ENCODE measurements around the gene RRAGC. TPM values are rescaled to one million over a fixed set of nuclear protein-coding genes. Genes with fewer than 3 reads are reported as not detected.

The RRAGC gene
- total RNA-seq, 1 experiment from 2014 or later: 25.9 TPM

DNA sequence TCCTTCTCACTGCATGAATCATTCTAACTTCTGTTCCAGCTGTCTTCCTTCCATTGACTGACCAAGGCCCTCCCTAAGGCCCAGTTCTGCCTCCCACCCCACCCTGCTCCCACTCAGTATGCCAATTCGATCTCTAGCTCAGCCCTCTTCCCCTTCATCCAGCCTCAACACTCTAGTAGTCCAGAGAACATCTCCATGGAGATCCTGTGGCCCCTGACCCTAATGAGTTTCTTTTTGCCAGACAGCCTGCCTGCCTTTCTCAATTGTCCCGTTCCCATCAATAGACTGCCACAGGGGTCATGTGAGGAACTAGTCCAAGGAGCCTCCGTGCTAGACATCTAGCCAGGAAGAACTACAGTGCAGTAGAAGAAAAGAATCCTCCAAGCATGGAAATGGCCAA lies 26.4 kb downstream of the RRAGC start:
- CTCF ChIA-PET: no interaction called here
- Mint-ChIP-seq H3K27me3 (ENCODE audit: unreplicated experiment) (peaks cover 56% of the 10 kb centered on the region), H3K9me3 (ENCODE audit: low read depth, unreplicated experiment) (no peaks in the 10 kb centered on the region), H3K36me3 (ENCODE audit: insufficient read depth, unreplicated experiment) (peaks cover 5% of the 10 kb centered on the region), H3K27ac (ENCODE audit: unreplicated experiment) (no peak overlapping the region), H3K4me3 (ENCODE audit: low read depth, unreplicated experiment) (no peak overlapping the region), H3K4me1 (ENCODE audit: low read depth, unreplicated experiment) (no peaks in the 10 kb centered on the region)
- TF ChIP-seq, protein P1, sequence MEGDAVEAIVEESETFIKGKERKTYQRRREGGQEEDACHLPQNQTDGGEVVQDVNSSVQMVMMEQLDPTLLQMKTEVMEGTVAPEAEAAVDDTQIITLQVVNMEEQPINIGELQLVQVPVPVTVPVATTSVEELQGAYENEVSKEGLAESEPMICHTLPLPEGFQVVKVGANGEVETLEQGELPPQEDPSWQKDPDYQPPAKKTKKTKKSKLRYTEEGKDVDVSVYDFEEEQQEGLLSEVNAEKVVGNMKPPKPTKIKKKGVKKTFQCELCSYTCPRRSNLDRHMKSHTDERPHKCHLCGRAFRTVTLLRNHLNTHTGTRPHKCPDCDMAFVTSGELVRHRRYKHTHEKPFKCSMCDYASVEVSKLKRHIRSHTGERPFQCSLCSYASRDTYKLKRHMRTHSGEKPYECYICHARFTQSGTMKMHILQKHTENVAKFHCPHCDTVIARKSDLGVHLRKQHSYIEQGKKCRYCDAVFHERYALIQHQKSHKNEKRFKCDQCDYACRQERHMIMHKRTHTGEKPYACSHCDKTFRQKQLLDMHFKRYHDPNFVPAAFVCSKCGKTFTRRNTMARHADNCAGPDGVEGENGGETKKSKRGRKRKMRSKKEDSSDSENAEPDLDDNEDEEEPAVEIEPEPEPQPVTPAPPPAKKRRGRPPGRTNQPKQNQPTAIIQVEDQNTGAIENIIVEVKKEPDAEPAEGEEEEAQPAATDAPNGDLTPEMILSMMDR (IDR thresholded peaks at IDR 0.05; ENCODE audit: unreplicated experiment): no peak
- DNase-seq: no peak
- BruUV-seq (replicated peaks): no TSS peak
- intact Hi-C loops (cut with micrococcal nuclease; ENCODE audit: unreplicated experiment): no loop called here

DNA sequence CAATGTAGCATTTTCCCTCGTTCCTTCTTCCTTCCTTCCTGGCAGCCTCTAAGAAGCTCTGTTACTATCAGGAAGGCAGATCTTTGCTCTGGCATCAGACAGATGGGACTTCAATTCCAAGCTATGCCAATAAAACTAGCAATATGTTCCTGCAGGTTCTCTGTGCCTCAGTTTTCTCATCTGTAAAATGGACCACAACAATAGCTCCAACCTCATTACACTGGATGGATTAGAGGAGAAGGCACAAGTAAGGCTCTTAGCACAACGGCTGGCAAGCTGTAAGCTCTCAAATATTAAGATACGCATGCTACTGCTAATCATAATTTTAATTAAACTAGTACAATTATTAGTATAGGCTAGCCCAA lies 27.2 kb downstream of the RRAGC start:
- BruUV-seq (replicated peaks): no TSS peak
- no peak for DNase-seq
- no peak overlapping the region for H3K4me3 Mint-ChIP-seq (ENCODE audit: low read depth, unreplicated experiment)
- intact Hi-C loops (cut with micrococcal nuclease; ENCODE audit: unreplicated experiment): no loop called here
- H3K9me3 Mint-ChIP-seq (ENCODE audit: low read depth, unreplicated experiment): no peaks in the 10 kb centered on the region
- no peaks in the 10 kb centered on the region for H3K36me3 Mint-ChIP-seq (ENCODE audit: insufficient read depth, unreplicated experiment)
- CTCF ChIA-PET: interaction anchor here (0.5 kb wide), 1 partner anchor 292 kb away, joined by 4 read pairs; no protein-coding TSS in a partner anchor
- H3K27me3 Mint-ChIP-seq (ENCODE audit: unreplicated experiment): peaks cover 61% of the 10 kb centered on the region
- TF ChIP-seq, protein P1 (IDR thresholded peaks at IDR 0.05; ENCODE audit: unreplicated experiment): no peak
- H3K4me1 Mint-ChIP-seq (ENCODE audit: low read depth, unreplicated experiment): no peaks in the 10 kb centered on the region
- no peak overlapping the region for H3K27ac Mint-ChIP-seq (ENCODE audit: unreplicated experiment)

DNA sequence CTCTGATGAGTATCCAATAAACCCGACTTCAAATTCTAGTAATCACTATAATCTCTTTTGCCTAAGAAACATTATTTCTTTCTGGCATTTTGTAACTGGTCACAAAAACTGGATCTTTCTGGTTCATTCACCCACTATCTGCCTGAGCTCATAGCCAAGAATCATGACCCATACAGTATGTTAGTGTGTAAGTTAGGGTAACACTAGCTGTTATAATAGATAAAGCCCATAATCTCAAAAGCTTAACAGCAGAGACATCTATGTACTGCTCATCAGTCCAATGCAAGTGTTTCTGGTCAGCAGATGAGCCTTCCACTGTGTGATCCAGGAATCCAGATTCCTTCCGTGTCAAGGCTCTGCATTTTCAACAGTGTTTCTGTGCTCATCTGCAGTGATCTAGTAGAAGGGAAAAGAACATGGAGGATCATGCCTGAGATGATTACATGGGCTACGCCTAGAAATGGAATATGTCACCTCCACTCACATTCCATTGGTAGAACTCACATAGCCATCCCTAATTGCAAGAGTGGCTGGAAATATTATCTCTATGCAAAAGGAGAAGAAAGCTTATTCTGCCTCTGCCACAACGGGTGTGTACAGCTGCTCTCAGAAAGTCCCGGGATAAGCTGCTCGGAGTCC lies 27.7 kb downstream of the RRAGC start:
- no peaks in the 10 kb centered on the region for H3K36me3 Mint-ChIP-seq (ENCODE audit: insufficient read depth, unreplicated experiment)
- peaks cover 66% of the 10 kb centered on the region for H3K27me3 Mint-ChIP-seq (ENCODE audit: unreplicated experiment)
- CTCF ChIA-PET: no interaction called here
- H3K4me3 Mint-ChIP-seq (ENCODE audit: low read depth, unreplicated experiment): no peak overlapping the region
- no peaks in the 10 kb centered on the region for H3K4me1 Mint-ChIP-seq (ENCODE audit: low read depth, unreplicated experiment)
- TF ChIP-seq, protein P1 (IDR thresholded peaks at IDR 0.05; ENCODE audit: unreplicated experiment): no peak
- H3K27ac Mint-ChIP-seq (ENCODE audit: unreplicated experiment): no peak overlapping the region
- no TSS peak for BruUV-seq (replicated peaks)
- intact Hi-C loops (cut with micrococcal nuclease; ENCODE audit: unreplicated experiment): no loop called here
- no peak for DNase-seq
- H3K9me3 Mint-ChIP-seq (ENCODE audit: low read depth, unreplicated experiment): no peaks in the 10 kb centered on the region

DNA sequence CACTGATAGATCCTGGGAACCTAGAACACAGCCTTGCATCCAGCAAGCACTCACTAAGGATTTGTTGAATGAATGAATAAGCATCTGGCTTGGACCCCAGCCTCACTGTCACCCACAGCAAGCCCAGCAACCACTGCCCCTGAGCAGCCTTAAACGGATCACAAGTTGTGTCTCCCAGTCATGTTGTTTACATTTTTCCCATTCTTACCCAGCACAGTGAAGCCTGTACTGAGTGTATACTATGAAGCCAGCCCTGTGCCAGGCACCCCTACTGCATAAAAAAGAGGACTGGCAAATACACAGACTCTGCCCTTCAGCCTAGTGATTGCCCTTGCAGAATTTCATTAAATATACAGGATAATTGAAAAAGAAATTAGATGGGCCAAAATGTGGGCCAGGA lies 30.2 kb downstream of the RRAGC start:
- no TSS peak for BruUV-seq (replicated peaks)
- CTCF ChIA-PET: no interaction called here
- intact Hi-C loops (cut with micrococcal nuclease; ENCODE audit: unreplicated experiment): no loop called here
- DNase-seq: no peak
- no peaks in the 10 kb centered on the region for H3K9me3 Mint-ChIP-seq (ENCODE audit: low read depth, unreplicated experiment)
- H3K4me3 Mint-ChIP-seq (ENCODE audit: low read depth, unreplicated experiment): no peak overlapping the region
- no peaks in the 10 kb centered on the region for H3K36me3 Mint-ChIP-seq (ENCODE audit: insufficient read depth, unreplicated experiment)
- TF ChIP-seq, protein P1 (IDR thresholded peaks at IDR 0.05; ENCODE audit: unreplicated experiment): no peak
- no peak overlapping the region for H3K27ac Mint-ChIP-seq (ENCODE audit: unreplicated experiment)
- no peaks in the 10 kb centered on the region for H3K4me1 Mint-ChIP-seq (ENCODE audit: low read depth, unreplicated experiment)
- H3K27me3 Mint-ChIP-seq (ENCODE audit: unreplicated experiment): peaks cover 91% of the 10 kb centered on the region

All from Calu3 (cell line).